ENCODE measurements around the gene DCAF8L1. TPM values are rescaled to one million over a fixed set of nuclear protein-coding genes. Genes with fewer than 3 reads are reported as not detected.

The DCAF8L1 gene
- total and polyA plus RNA-seq, 2 donors (not counting 1 experiment from before 2014, with no cell fraction given), result not detected

DNA sequence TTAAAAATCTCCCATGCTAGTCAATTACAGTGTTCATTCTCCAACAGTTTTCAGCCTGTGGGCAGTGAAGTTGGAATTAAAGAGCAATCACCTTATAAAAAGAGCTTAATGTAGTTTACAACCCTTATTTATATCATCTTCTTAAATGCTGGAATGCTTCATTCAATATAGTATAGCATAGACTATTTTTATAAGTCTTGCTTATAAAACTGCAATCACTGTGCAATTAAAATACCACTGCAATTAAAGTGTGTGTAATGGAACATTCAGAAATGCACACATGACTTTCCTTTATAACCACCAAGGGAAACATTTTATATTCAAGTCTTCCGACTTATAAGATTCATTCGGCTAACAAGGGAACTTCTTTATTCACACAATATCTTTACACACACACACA lies 16.4 kb upstream of the DCAF8L1 start:
- Histone ChIP-seq H3K79me2 (ENCODE audit: control insufficient read depth, insufficient read depth, low read length) (no peaks in the 10 kb centered on the region), H3K4me2 (ENCODE audit: extremely low read depth, insufficient read depth, low read length) (no peak overlapping the region), H4K20me1 (ENCODE audit: control insufficient read depth, extremely low read depth, insufficient read depth, low read length) (no peaks in the 10 kb centered on the region), H3K27ac (ENCODE audit: insufficient read depth, low read length) (no peak overlapping the region), H3K27me3 (ENCODE audit: control insufficient read depth, insufficient read depth, low read length) (no peaks in the 10 kb centered on the region), H3K4me1 (ENCODE audit: control insufficient read depth, extremely low read depth, insufficient read depth, low read length) (no peaks in the 10 kb centered on the region), H3K36me3 (ENCODE audit: control insufficient read depth, insufficient read depth, low read length) (no peaks in the 10 kb centered on the region), H3K9me3 (ENCODE audit: control insufficient read depth, insufficient read depth, low read depth, low read length) (no peaks in the 10 kb centered on the region), H2AFZ (ENCODE audit: low read length) (no peak overlapping the region), H3K4me3 (replicated peaks in 1 of 4; ENCODE audit: control extremely low read depth in 1 of 4, insufficient read depth in 1 of 4, low read depth in 3 of 4, low read length in 4 of 4) (no peak overlapping the region), H3K9ac (ENCODE audit: insufficient read depth, low read length) (no peak overlapping the region)
- no peak for TF ChIP-seq EZH2 (IDR thresholded peaks at IDR 0.05; ENCODE audit: low read length, missing control alignments)
- TF ChIP-seq, protein P1, sequence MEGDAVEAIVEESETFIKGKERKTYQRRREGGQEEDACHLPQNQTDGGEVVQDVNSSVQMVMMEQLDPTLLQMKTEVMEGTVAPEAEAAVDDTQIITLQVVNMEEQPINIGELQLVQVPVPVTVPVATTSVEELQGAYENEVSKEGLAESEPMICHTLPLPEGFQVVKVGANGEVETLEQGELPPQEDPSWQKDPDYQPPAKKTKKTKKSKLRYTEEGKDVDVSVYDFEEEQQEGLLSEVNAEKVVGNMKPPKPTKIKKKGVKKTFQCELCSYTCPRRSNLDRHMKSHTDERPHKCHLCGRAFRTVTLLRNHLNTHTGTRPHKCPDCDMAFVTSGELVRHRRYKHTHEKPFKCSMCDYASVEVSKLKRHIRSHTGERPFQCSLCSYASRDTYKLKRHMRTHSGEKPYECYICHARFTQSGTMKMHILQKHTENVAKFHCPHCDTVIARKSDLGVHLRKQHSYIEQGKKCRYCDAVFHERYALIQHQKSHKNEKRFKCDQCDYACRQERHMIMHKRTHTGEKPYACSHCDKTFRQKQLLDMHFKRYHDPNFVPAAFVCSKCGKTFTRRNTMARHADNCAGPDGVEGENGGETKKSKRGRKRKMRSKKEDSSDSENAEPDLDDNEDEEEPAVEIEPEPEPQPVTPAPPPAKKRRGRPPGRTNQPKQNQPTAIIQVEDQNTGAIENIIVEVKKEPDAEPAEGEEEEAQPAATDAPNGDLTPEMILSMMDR (conservative IDR thresholded peaks at IDR 0.05 in 1 of 2, IDR thresholded peaks at IDR 0.05 in 1 of 2; ENCODE audit: low read depth in 1 of 2, low read length in 2 of 2), result no peak
- no peak for DNase-seq (ENCODE audit: low read depth in 2 of 2)

DNA sequence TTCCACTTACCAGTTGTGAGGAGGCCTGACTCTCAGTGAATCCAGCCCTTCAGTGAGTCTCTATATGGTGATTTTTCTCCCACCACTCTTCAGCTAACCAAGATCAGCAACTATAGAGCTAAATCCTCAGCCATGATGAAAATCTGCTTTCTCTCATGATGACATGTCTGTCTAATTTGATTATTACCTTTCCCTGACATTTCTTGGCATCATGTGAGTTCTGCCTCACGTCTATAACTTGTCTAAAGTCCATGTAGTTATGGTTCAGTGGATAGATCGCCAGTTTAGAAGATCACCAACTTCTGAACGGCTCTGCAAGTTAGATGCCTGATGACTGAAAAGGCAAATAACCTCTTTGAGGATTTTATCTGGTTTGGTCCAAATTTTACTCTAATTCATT lies 14.9 kb upstream of the DCAF8L1 start:
- no peaks in the 10 kb centered on the region for H3K79me2 ChIP-seq (ENCODE audit: control insufficient read depth, insufficient read depth, low read length)
- no peaks in the 10 kb centered on the region for H3K36me3 ChIP-seq (ENCODE audit: control insufficient read depth, insufficient read depth, low read length)
- no peak overlapping the region for H3K27ac ChIP-seq (ENCODE audit: insufficient read depth, low read length)
- no peak overlapping the region for H3K4me3 ChIP-seq (replicated peaks in 1 of 4; ENCODE audit: control extremely low read depth in 1 of 4, insufficient read depth in 1 of 4, low read depth in 3 of 4, low read length in 4 of 4)
- no peak overlapping the region for H2AFZ ChIP-seq (ENCODE audit: low read length)
- H3K4me2 ChIP-seq (ENCODE audit: extremely low read depth, insufficient read depth, low read length), result no peak overlapping the region
- H3K27me3 ChIP-seq (ENCODE audit: control insufficient read depth, insufficient read depth, low read length), result no peaks in the 10 kb centered on the region
- no peaks in the 10 kb centered on the region for H3K9me3 ChIP-seq (ENCODE audit: control insufficient read depth, insufficient read depth, low read depth, low read length)
- H3K4me1 ChIP-seq (ENCODE audit: control insufficient read depth, extremely low read depth, insufficient read depth, low read length), result no peaks in the 10 kb centered on the region
- no peak overlapping the region for H3K9ac ChIP-seq (ENCODE audit: insufficient read depth, low read length)
- H4K20me1 ChIP-seq (ENCODE audit: control insufficient read depth, extremely low read depth, insufficient read depth, low read length), result no peaks in the 10 kb centered on the region
- TF ChIP-seq, protein P1 (conservative IDR thresholded peaks at IDR 0.05 in 1 of 2, IDR thresholded peaks at IDR 0.05 in 1 of 2; ENCODE audit: low read depth in 1 of 2, low read length in 2 of 2), result no peak
- no peak for TF ChIP-seq EZH2 (IDR thresholded peaks at IDR 0.05; ENCODE audit: low read length, missing control alignments)
- no peak for DNase-seq (ENCODE audit: low read depth in 2 of 2)

DNA sequence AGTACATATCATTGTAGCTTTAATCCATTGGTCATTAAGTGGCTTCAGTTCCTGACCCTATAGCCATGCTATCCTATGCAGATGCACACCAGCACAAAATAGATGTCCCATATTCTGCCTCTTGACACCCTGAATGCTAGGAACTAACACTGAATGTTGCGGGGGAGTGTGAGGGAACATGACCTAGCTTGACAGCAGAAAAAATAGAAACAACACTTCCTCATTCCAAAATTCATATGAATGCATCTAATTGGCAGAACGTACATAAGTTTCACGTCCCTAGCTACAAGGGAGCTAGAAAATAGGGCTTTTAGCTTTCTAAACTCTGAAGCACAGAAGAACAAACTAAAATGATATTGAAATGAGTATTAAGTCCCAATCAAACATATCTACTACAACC lies 14.4 kb upstream of the DCAF8L1 start:
- Histone ChIP-seq H3K9ac (ENCODE audit: insufficient read depth, low read length) (no peak overlapping the region), H3K4me1 (ENCODE audit: control insufficient read depth, extremely low read depth, insufficient read depth, low read length) (no peaks in the 10 kb centered on the region), H4K20me1 (ENCODE audit: control insufficient read depth, extremely low read depth, insufficient read depth, low read length) (no peaks in the 10 kb centered on the region), H3K9me3 (ENCODE audit: control insufficient read depth, insufficient read depth, low read depth, low read length) (no peaks in the 10 kb centered on the region), H3K27ac (ENCODE audit: insufficient read depth, low read length) (no peak overlapping the region), H3K4me3 (replicated peaks in 1 of 4; ENCODE audit: control extremely low read depth in 1 of 4, insufficient read depth in 1 of 4, low read depth in 3 of 4, low read length in 4 of 4) (no peak overlapping the region), H3K4me2 (ENCODE audit: extremely low read depth, insufficient read depth, low read length) (no peak overlapping the region), H2AFZ (ENCODE audit: low read length) (no peak overlapping the region), H3K79me2 (ENCODE audit: control insufficient read depth, insufficient read depth, low read length) (no peaks in the 10 kb centered on the region), H3K36me3 (ENCODE audit: control insufficient read depth, insufficient read depth, low read length) (no peaks in the 10 kb centered on the region), H3K27me3 (ENCODE audit: control insufficient read depth, insufficient read depth, low read length) (no peaks in the 10 kb centered on the region)
- no peak for DNase-seq (ENCODE audit: low read depth in 2 of 2)
- TF ChIP-seq, protein P1 (conservative IDR thresholded peaks at IDR 0.05 in 1 of 2, IDR thresholded peaks at IDR 0.05 in 1 of 2; ENCODE audit: low read depth in 1 of 2, low read length in 2 of 2), result no peak
- no peak for TF ChIP-seq EZH2 (IDR thresholded peaks at IDR 0.05; ENCODE audit: low read length, missing control alignments)

All from fibroblast of lung (primary cell).